Ectodermal cell (in vitro differentiated cells): Measurements from ENCODE around the gene ADCY7. TPM values are rescaled to one million over a fixed set of nuclear protein-coding genes. Genes with fewer than 3 reads are reported as not detected.

ENCODE experiments used
- H3K27ac ChIP-seq: 2 replicates; pipeline ENCODE4 v1.7.0; 2013; ENCODE audit warnings: mild to moderate bottlenecking, low read depth, low read length; ENCODE audit not compliant: insufficient read depth, poor library complexity, severe bottlenecking
- H3K27me3 ChIP-seq: 2 replicates; pipeline ENCODE4 v1.7.0; 2013; ENCODE audit warnings: mild to moderate bottlenecking, low read length; ENCODE audit not compliant: insufficient read depth, control insufficient read depth, poor library complexity, severe bottlenecking
- H3K36me3 ChIP-seq: one replicate; pipeline ENCODE4 v1.7.0; 2013; ENCODE audit warnings: low read length; ENCODE audit not compliant: control insufficient read depth, insufficient read depth
- H3K4me1 ChIP-seq: one replicate; pipeline ENCODE4 v1.7.0; 2013; ENCODE audit warnings: low read length; ENCODE audit not compliant: control insufficient read depth, insufficient read depth
- H3K4me3 ChIP-seq: 2 replicates; pipeline ENCODE4 v1.7.0; 2013; ENCODE audit warnings: low read depth, low read length, control low read depth; ENCODE audit not compliant: insufficient read depth
- H3K9me3 ChIP-seq: 2 replicates; pipeline ENCODE4 v1.7.0; 2013; ENCODE audit warnings: mild to moderate bottlenecking, low read length, moderate library complexity; ENCODE audit not compliant: control insufficient read depth
- WGBS, 2 experiments: methylation state at CpG; one replicate each; pipeline ENCODE4 v1.1.7; 2013; ENCODE audit warnings: missing lambda C conversion rate in 2 of 2; 5-methylcytosine and 5-hydroxymethylcytosine counted together
- polyA plus RNA-seq, 4 experiments: library from polyadenylated mRNA; stranded (reverse); fragments of 50-300 nt; gene quantifications; one replicate each; pipeline ENCODE4 v1.2.3, GENCODE V29; 2013

ADCY7 gene
- 2.6 TPM for polyA plus RNA-seq (2013, experiment 1 of 4)
- 3.5 TPM for polyA plus RNA-seq (2013, experiment 2 of 4)
- polyA plus RNA-seq (2013, experiment 3 of 4): 5.3 TPM
- 4.5 TPM for polyA plus RNA-seq (2013, experiment 4 of 4)

DNA sequence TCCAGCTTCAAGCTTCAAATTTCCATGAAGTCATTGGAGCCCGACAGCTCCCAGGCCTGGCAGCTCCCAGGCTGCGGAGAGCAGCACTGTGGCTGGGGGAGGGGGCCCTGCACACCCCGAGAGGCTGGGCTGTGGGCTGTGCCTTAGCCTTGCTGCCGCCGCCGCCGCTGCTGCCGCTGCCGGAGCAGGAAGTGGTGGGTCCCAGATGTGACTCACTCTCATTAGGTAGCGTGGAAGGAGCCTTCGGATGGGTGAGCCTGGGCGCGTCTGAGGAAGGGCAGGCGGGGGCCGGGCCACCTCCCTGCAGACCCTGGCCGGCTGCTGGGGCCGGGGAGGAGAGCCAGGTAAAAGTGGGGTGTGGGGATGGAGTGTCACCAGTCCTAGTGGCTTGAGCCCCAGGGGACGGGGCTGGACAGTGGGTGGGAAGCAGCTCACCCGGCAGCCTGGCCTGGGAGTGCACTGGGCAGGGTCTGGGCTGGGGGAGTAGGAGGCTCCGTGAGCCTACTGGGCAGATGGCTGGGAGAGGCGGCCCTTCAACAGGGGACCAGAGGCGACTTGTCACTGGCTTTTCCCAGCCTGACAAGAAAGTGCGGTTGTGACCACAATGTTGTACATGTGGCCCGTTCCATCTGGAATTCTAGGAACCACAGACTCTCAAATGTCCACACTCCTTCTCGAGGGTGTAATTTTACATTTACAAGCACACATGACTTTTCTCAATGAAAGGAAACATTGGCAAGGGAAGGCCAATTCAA lies at the start of gene ADCY7:
Gene ADCY7 (plus strand): TSS at position 215 of the 755 bp plus-strand sequence. CDS start 21,629 bp downstream, outside the sequence.
- 47 to 50% methylated on average over 25 of the region's 25 CpGs for WGBS, 2 experiments
- H3K27ac ChIP-seq: no peak within 1 kb of the TSS
- no peaks in the 10 kb centered on the region for H3K9me3 ChIP-seq
- no peaks in the 10 kb centered on the region for H3K4me1 ChIP-seq
- no peaks in the 10 kb centered on the region for H3K36me3 ChIP-seq
- no peaks in the 10 kb centered on the region for H3K27me3 ChIP-seq
- no peak within 1 kb of the TSS for H3K4me3 ChIP-seq

DNA sequence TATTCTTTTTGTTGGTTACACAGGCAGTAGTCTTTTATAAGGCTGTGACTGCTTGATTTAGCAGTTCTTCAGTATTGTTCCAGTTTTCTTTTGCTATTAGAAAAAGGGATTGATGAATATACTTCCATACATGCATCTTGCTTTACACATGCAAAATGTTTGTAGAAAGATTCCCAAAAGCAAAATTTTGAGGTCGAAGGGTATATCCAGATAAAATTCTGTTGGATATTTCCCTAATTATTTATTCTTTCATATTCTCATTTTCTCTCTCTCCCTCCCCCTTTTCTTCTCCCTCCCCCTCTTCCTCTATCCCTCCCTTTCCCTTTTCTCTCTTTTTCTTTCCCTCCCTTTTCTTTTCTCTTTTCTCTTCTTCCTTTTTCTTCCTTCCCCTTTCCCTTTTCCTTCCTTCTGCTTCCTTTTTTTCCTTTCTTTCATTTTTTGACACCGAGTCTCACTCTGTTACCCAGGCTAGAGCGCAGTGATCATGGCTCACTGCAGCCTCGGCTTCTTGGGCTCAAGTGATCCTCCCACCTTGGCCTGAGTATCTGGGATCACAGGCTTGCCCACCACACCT lies 46.9 kb upstream of the ADCY7 start:
- Histone ChIP-seq H3K27me3 (no peaks in the 10 kb centered on the region), H3K4me1 (no peaks in the 10 kb centered on the region), H3K36me3 (peaks cover 3% of the 10 kb centered on the region), H3K9me3 (no peaks in the 10 kb centered on the region), H3K27ac (no peak overlapping the region), H3K4me3 (no peak overlapping the region)
- WGBS, 2 experiments: 95% methylated on average over 4 of the region's 4 CpGs

DNA sequence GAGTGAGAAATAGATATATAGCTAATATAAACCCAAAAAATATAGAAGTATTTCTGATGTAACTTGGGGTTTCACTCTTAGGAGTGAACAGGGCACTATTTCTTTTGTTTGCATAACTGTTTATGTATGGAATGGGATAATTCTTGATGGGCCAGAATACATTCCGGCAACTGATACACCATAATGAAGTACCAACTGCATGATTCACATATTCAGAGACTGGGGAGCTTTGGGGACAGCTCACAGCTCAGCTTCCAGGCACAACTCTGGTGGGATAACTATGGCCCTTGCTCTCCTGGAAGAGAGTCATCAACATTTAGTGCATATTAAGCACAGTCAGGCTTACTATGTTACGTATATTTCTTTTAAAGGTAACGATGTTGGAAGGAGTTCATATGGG lies 42.1 kb upstream of the ADCY7 start:
- Histone ChIP-seq H3K27ac (no peak overlapping the region), H3K9me3 (no peaks in the 10 kb centered on the region), H3K4me3 (no peak overlapping the region), H3K36me3 (peaks cover 11% of the 10 kb centered on the region), H3K27me3 (no peaks in the 10 kb centered on the region), H3K4me1 (no peaks in the 10 kb centered on the region)
- 93 to 98% methylated on average over 3 of the region's 3 CpGs for WGBS, 2 experiments

DNA sequence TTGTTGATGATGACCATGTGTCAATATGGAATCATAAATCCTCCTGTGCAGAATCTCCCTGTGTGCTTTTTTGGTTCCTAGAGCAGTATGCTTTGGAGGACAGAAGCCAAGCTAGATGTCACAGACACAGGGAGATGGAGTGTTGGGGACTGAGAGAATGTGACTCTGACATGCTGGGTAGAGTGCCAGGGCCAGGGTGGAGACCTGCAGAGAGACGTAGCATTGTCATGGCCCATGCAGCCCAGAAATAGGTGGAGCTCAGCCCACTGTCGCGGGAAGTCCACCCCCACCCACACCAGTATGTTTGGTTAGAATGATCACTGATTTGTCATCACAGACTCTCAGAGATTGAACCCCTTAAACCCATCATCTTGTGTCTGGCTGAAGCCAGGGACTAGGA lies 39.2 kb upstream of the ADCY7 start:
- H3K27ac ChIP-seq: no peak overlapping the region
- H3K9me3 ChIP-seq: no peaks in the 10 kb centered on the region
- peaks cover 11% of the 10 kb centered on the region for H3K36me3 ChIP-seq
- WGBS, 2 experiments: 89 to 95% methylated on average over 3 of the region's 3 CpGs
- H3K4me3 ChIP-seq: no peak overlapping the region
- H3K27me3 ChIP-seq: no peaks in the 10 kb centered on the region
- H3K4me1 ChIP-seq: no peaks in the 10 kb centered on the region

DNA sequence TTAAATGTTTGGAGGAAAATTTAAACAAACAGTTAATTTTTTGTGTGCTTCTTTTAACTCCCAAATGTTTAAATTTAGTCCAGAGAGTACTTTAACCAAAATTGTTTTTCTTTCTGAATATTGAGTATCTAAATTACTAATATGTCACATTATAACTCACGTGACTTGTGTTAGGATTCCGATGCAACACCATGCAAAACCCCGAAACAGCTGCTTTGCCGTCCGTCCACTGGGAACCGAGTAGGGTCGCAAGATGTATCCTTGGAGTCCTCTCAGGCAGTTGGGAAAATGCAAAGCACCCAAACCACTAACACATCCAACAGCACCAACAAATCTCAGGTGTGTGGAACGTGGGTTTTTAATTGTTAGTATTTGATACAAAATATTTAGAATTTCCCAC lies 38.7 kb upstream of the ADCY7 start:
- no peaks in the 10 kb centered on the region for H3K27me3 ChIP-seq
- H3K4me1 ChIP-seq: no peaks in the 10 kb centered on the region
- H3K27ac ChIP-seq: no peak overlapping the region
- 83 to 85% methylated on average over 7 of the region's 8 CpGs for WGBS, 2 experiments
- H3K36me3 ChIP-seq: peaks cover 11% of the 10 kb centered on the region
- no peak overlapping the region for H3K4me3 ChIP-seq
- H3K9me3 ChIP-seq: no peaks in the 10 kb centered on the region

DNA sequence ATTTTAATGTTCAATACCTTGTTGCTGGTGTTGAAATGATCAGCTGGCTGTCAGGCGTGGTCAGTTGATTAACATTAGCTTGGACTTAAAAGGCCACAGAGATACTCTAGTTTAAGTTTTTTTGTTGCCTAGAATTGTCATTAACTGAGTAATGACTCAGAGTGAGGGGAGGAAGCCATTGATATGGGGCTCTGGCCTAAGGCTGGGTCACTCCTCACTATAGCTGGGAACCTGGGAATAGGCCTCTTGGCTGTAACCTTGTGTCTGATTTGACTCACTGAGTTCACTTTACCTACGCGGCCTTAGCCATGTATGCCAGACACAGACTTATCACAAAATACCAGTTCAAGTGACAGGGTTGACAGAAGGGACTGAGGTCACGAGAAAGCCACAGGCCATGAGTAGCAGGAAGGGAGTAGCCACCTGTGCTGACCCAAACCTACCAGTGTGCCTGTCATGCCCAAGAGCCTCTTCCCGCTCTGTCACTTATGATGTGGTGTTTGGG lies 37.9 kb upstream of the ADCY7 start:
- WGBS, 2 experiments: 95 to 96% methylated on average over 5 of the region's 5 CpGs
- no peaks in the 10 kb centered on the region for H3K27me3 ChIP-seq
- no peaks in the 10 kb centered on the region for H3K4me1 ChIP-seq
- H3K36me3 ChIP-seq: peaks cover 11% of the 10 kb centered on the region
- H3K27ac ChIP-seq: no peak overlapping the region
- H3K9me3 ChIP-seq: no peaks in the 10 kb centered on the region
- H3K4me3 ChIP-seq: no peak overlapping the region

DNA sequence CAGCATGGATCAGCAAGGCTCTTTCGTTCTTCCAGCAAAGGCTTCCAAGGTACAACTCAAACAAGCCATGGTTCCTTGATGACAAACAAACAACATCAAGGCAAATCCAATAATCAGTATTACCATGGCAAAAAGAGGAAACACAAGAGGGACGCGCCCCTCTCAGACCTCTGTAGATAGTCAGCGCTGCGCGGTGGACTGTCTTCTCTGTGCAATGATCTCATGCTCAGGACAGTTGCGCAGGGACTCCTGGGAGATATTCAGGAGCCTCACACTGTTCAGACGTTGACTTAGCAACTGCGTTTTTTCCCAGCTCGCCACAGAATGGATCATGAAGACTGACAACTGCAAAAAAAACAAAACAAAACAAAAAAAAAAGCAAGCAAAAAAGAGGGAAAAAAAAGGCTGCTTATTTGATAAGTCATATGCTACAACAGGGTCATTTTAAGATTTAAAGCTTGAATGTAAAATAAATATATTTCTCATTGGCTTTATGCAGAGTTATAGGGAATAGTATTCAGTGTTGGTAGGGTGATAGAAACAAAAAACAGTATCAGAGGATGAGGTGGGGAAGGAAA lies 37.1 kb upstream of the ADCY7 start:
- WGBS, 2 experiments: 95% methylated on average over 10 of the region's 10 CpGs
- Histone ChIP-seq H3K9me3 (no peaks in the 10 kb centered on the region), H3K4me3 (no peak overlapping the region), H3K27me3 (no peaks in the 10 kb centered on the region), H3K4me1 (no peaks in the 10 kb centered on the region), H3K27ac (no peak overlapping the region), H3K36me3 (peaks cover 11% of the 10 kb centered on the region)

DNA sequence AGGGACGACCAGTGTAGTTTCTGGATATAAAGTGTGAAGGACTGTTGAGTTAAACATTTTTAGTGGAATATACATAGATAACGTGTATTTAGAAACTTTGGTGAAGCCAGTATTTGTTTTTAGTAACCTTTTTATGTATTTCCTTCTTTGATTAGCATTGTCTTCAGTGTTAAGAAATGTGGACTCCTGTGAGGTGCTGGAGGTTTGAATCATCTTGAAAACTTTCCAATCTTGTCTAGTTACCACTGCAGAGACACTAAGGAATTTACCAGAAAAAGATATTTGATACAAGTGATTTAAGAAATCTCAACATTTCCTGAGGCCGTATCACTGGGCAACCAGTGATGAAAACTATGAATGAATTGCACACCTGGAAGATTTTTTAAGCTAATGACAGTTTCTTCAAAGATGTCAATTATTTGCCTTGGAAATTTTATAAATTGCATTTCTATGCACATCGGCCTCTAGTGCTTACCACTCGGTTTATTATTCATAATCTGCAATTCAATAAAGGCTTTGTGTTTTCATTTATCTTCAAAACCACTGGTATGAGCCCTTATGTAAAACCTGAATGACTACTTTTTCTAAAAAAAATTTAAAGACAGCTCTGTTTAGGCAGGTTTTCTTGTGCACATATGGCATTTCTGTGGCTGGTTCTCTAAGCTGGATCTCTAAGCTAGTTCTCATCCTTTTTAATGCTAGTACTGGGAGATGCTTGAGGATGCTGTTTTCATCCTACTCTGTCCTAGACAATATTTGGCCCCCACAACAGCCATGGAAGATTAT lies 31.4 kb upstream of the ADCY7 start:
- Histone ChIP-seq H3K27ac (no peak overlapping the region), H3K4me3 (no peak overlapping the region), H3K4me1 (no peaks in the 10 kb centered on the region), H3K27me3 (no peaks in the 10 kb centered on the region), H3K36me3 (no peaks in the 10 kb centered on the region), H3K9me3 (no peaks in the 10 kb centered on the region)
- 87 to 94% methylated on average over 5 of the region's 5 CpGs for WGBS, 2 experiments

DNA sequence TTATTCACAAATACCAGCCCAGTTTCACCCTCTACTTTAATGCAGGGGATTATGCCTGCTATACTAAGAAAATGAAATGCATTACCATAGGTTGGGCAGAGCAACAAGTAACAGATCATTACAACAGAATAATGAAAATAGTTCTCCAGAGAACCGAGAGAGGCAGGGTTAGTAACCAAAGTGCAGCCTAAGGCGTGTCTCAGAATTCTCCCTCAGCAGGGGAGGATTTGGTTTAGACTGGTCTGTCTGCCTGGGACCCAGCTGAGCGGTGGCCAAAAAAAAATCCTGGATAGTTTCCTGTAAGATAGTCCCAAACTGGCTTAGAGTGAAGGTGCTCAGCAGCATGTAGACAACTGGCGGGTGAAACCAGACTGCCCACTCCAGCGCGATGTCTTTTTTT lies 30.8 kb upstream of the ADCY7 start:
- Histone ChIP-seq H3K4me1 (no peaks in the 10 kb centered on the region), H3K36me3 (no peaks in the 10 kb centered on the region), H3K9me3 (no peaks in the 10 kb centered on the region), H3K4me3 (no peak overlapping the region), H3K27ac (no peak overlapping the region), H3K27me3 (no peaks in the 10 kb centered on the region)
- WGBS, 2 experiments: 72 to 74% methylated on average over 6 of the region's 6 CpGs

DNA sequence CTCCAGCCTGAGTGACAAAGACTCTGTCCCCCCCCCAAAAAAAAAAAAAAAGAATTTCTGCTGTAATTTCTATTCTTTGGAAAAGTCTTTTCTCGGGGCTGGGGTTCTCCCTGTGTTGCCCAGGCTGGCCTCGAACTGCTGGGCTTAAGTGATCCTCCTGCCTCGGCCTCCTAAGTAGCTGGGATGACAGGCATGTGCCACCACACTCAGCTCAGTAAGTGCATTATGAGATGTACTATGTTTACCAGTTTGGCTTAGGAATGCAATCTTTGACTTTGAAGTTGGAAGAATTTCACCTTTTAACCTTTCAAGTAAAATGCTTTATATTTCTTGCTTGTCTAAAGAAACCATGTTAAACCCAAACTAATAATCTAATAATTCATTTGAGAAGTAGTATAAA lies 28.0 kb upstream of the ADCY7 start:
- Histone ChIP-seq H3K4me1 (no peaks in the 10 kb centered on the region), H3K27ac (no peak overlapping the region), H3K4me3 (no peak overlapping the region), H3K9me3 (no peaks in the 10 kb centered on the region), H3K36me3 (no peaks in the 10 kb centered on the region), H3K27me3 (no peaks in the 10 kb centered on the region)
- WGBS, 2 experiments: 89 to 96% methylated on average over 3 of the region's 3 CpGs
